Endothelial cell of umbilical vein (primary cell): ENCODE results near the gene MYCBP2. TPM values are rescaled to one million over a fixed set of nuclear protein-coding genes. Genes with fewer than 3 reads are reported as not detected.

Experiments
- BruUV-seq: library from RNA; stranded (reverse); fragments of 400-500 nt; replicated peaks from 2 replicates; lab custom pipeline; 2021; lab: Mats Ljungman, UMichigan
- CTCF ChIA-PET: fragments of 300-600, 350-600 bp; sonication (Branson Sonifier 250); formaldehyde crosslinking; loops from one replicate; lab custom pipeline; 2021; ENCODE audit warnings: antibody characterized with exemption, inconsistent platforms; lab: Charles Lee
- POLR2A ChIA-PET: fragments of 300-600, 350-600 bp; sonication (Branson Sonifier 250); formaldehyde crosslinking; loops from one replicate; lab custom pipeline; 2021; ENCODE audit warnings: antibody characterized with exemption, inconsistent platforms; lab: Charles Lee
- DNase-seq: peaks from one replicate; pipeline ENCODE4 v3.0.0-alpha.2; 2011; ENCODE audit warnings: low read depth, low spot score
- FAIRE-seq: peaks from 2 replicates; lab custom pipeline; 2011; peaks lifted over from hg19 to GRCh38; lab: Jason Lieb, UNC
- H2AFZ ChIP-seq: 2 replicates; pipeline ENCODE4 v1.6.0; 2012; ENCODE audit warnings: low read depth, low read length, control low read depth, inconsistent platforms
- H3K27ac ChIP-seq: 2 replicates; pipeline ENCODE4 v1.5.1; 2011; ENCODE audit warnings: low read depth, mild to moderate bottlenecking, control low read depth, low read length, moderate library complexity; ENCODE audit not compliant: insufficient read depth
- H3K27me3 ChIP-seq, 2 experiments: 2 replicates each; pipeline versions ENCODE4 v1.6.0 to v1.6.1; 2011; ENCODE audit warnings: low read length in 2 of 2, mixed read lengths in 1 of 2; ENCODE audit not compliant: control insufficient read depth in 2 of 2, insufficient read depth in 2 of 2
- H3K36me3 ChIP-seq, 2 experiments: 2 replicates in 1 of 2; 3 replicates in 1 of 2; pipeline ENCODE4 v1.5.1; 2011; ENCODE audit warnings: low read length in 2 of 2, mild to moderate bottlenecking in 1 of 2, moderate library complexity in 1 of 2; ENCODE audit not compliant: control insufficient read depth in 2 of 2, insufficient read depth in 2 of 2; ENCODE audit errors: extremely low read depth in 1 of 2
- H3K4me1 ChIP-seq: 3 replicates; pipeline ENCODE4 v1.5.1; 2011; ENCODE audit warnings: mild to moderate bottlenecking, low read length; ENCODE audit not compliant: control insufficient read depth, insufficient read depth; ENCODE audit errors: extremely low read depth
- H3K4me2 ChIP-seq: 2 replicates; pipeline ENCODE4 v1.6.1; 2011; ENCODE audit warnings: low read length, control low read depth, mixed read lengths; ENCODE audit not compliant: insufficient read depth
- H3K4me3 ChIP-seq, 3 experiments: fragments of 200-600 bp in 1 of 3; sonication (generic), shearing (Covaris generic) in 1 of 3; replicated peaks in 1 of 3; 2 replicates each; pipeline ENCODE4 v1.5.1; 2011 to 2016; ENCODE audit warnings: control low read depth in 3 of 3, low read length in 3 of 3, mild to moderate bottlenecking in 2 of 3, inconsistent platforms in 1 of 3, low read depth in 1 of 3, moderate library complexity in 1 of 3; ENCODE audit not compliant: insufficient read depth in 1 of 3
- H3K79me2 ChIP-seq: 2 replicates; pipeline ENCODE4 v1.6.0; 2012; ENCODE audit warnings: low read length, inconsistent platforms; ENCODE audit not compliant: control insufficient read depth, insufficient read depth
- H3K9ac ChIP-seq: replicated peaks from 2 replicates; pipeline ENCODE3; 2011; ENCODE audit warnings: low read length, control low read depth; ENCODE audit not compliant: insufficient read depth; ENCODE audit errors: extremely low read depth
- H3K9me1 ChIP-seq: replicated peaks from 3 replicates; pipeline ENCODE4 v1.6.0; 2011; ENCODE audit warnings: mild to moderate bottlenecking, low read length; ENCODE audit not compliant: control insufficient read depth, insufficient read depth; ENCODE audit errors: extremely low read depth
- H3K9me3 ChIP-seq: replicated peaks from 2 replicates; pipeline ENCODE4 v1.5.1; 2012; ENCODE audit warnings: low read length, inconsistent platforms; ENCODE audit not compliant: control insufficient read depth, insufficient read depth
- H4K20me1 ChIP-seq: replicated peaks from 2 replicates; pipeline ENCODE3; 2011; ENCODE audit warnings: mild to moderate bottlenecking, low read length; ENCODE audit not compliant: control insufficient read depth, insufficient read depth; ENCODE audit errors: extremely low read depth
- EZH2 ChIP-seq: IDR thresholded peaks from 2 replicates; pipeline ENCODE4 v1.6.1; 2012; ENCODE audit warnings: borderline replicate concordance, low read depth, mild to moderate bottlenecking, moderate library complexity, low read length, inconsistent platforms; ENCODE audit not compliant: severe bottlenecking
- FOS ChIP-seq: IDR thresholded peaks from 2 replicates; pipeline ENCODE4 v1.6.1; 2011; ENCODE audit warnings: mild to moderate bottlenecking, low read length, moderate library complexity, borderline replicate concordance; ENCODE audit not compliant: insufficient read depth
- GATA2 ChIP-seq: IDR thresholded peaks from 2 replicates; pipeline ENCODE4 v1.7.0; 2011; ENCODE audit warnings: low read depth, mild to moderate bottlenecking, moderate library complexity, mixed read lengths, low read length; ENCODE audit not compliant: insufficient read length, insufficient read depth
- JUN ChIP-seq: IDR thresholded peaks from 2 replicates; pipeline ENCODE4 v1.6.1; 2011; ENCODE audit warnings: borderline replicate concordance, low read depth; ENCODE audit not compliant: insufficient read length, insufficient read depth
- MYC ChIP-seq: IDR thresholded peaks from one replicate; pipeline ENCODE4 v1.6.1; 2011; ENCODE audit warnings: mild to moderate bottlenecking, low read depth, low read length
- POLR2A ChIP-seq: IDR thresholded peaks from 2 replicates; pipeline ENCODE4 v1.6.1; 2012; ENCODE audit warnings: low read depth, mild to moderate bottlenecking, control low read depth, low read length
- POLR2AphosphoS5 ChIP-seq: IDR thresholded peaks from 2 replicates; pipeline ENCODE4 v1.6.1; 2012; ENCODE audit warnings: low read depth, mild to moderate bottlenecking, control low read depth, low read length, moderate library complexity; ENCODE audit not compliant: insufficient read depth
- dilution Hi-C: fragments of 300-500 bp; cut with MboI; formaldehyde crosslinking; loops from one replicate; pipeline ENCODE4 v1.15.0; 2019; ENCODE audit warnings: low sequenced_read_pairs; ENCODE audit not compliant: extremely low pct_ligation_motif_present
- intact Hi-C: fragments of 100-400 bp; cut with micrococcal nuclease; formaldehyde crosslinking; loops from one replicate; pipeline ENCODE4 v1.10.0; 2022
- polyA plus RNA-seq, 4 experiments: library from polyadenylated mRNA; depleted of rRNA in 3 of 4; stranded (reverse) in 3 of 4; unstranded in 1 of 4; fragments of >200 nt; gene quantifications; 2 replicates each; pipeline versions ENCODE4 v1.2.1 to v1.2.3, GENCODE V29; 2011 to 2012; ENCODE audit warnings: missing spikeins in 1 of 4
- total RNA-seq: library from RNA; stranded (reverse); gene quantifications from 2 replicates; pipeline ENCODE4 v1.2.3, GENCODE V29; 2021
- TF ChIP-seq, protein P1 (sequence below), 2 donors: IDR thresholded peaks; 1 replicate in 1 of 2; 2 replicates in 1 of 2; pipeline ENCODE4 v1.5.1; 2011; ENCODE audit warnings: low read length in 2 of 2, mild to moderate bottlenecking in 2 of 2, moderate library complexity in 2 of 2, control low read depth in 1 of 2, inconsistent platforms in 1 of 2, low read depth in 1 of 2; ENCODE audit not compliant: insufficient read depth in 1 of 2; ENCODE audit errors: extremely low read depth in 1 of 2
- TF ChIP-seq, protein P2 (sequence below): IDR thresholded peaks from 2 replicates; pipeline ENCODE4 v1.6.1; 2011; ENCODE audit not compliant: insufficient read depth, insufficient read length

MYCBP2 gene
- total and polyA plus RNA-seq, 2 donors (not counting 3 experiments of a cell fraction or from before 2014, with no cell fraction given): 30.5 to 89.8 TPM

DNA sequence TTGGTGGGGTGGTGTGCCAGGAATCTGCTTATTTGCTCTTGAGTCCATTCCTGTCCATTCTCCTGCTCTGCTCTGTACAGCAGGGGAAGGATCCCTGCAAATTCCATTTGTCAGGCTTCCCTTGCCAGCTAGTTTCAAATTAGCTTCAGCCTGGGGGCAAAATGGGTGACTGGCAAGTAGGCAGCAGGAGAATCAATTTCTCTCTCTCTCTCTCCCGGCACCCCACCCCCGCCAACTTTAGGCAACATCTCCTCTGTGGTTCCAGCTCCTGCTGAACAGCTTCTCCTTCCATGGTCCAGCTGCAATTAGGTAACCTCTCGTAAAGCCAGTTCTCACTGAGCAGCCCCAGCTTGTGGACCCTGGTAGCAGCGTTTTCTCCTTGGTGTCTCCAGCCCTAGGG, 6.7 kb upstream of the MYCBP2 start:
- H3K4me1 ChIP-seq: peaks cover 14% of the 10 kb centered on the region
- no peaks in the 10 kb centered on the region for H4K20me1 ChIP-seq
- CTCF ChIA-PET: no interaction called here
- no peak overlapping the region for H2AFZ ChIP-seq
- intact Hi-C loops: no loop called here
- H3K9ac ChIP-seq: no peak overlapping the region
- no peak for FAIRE-seq
- dilution Hi-C loops: no loop called here
- no peaks in the 10 kb centered on the region for H3K36me3 ChIP-seq
- H3K79me2 ChIP-seq: no peaks in the 10 kb centered on the region
- no peak overlapping the region for H3K27ac ChIP-seq
- H3K4me2 ChIP-seq: no peak overlapping the region
- BruUV-seq: no TSS peak
- POLR2A ChIA-PET: no interaction called here
- H3K9me3 ChIP-seq: no peaks in the 10 kb centered on the region
- no peak overlapping the region for H3K4me3 ChIP-seq
- no peak for DNase-seq
- TF ChIP-seq POLR2AphosphoS5: no peak
- TF ChIP-seq MYC: no peak
- no peak for TF ChIP-seq JUN
- no peak for TF ChIP-seq FOS
- TF ChIP-seq, protein P1, sequence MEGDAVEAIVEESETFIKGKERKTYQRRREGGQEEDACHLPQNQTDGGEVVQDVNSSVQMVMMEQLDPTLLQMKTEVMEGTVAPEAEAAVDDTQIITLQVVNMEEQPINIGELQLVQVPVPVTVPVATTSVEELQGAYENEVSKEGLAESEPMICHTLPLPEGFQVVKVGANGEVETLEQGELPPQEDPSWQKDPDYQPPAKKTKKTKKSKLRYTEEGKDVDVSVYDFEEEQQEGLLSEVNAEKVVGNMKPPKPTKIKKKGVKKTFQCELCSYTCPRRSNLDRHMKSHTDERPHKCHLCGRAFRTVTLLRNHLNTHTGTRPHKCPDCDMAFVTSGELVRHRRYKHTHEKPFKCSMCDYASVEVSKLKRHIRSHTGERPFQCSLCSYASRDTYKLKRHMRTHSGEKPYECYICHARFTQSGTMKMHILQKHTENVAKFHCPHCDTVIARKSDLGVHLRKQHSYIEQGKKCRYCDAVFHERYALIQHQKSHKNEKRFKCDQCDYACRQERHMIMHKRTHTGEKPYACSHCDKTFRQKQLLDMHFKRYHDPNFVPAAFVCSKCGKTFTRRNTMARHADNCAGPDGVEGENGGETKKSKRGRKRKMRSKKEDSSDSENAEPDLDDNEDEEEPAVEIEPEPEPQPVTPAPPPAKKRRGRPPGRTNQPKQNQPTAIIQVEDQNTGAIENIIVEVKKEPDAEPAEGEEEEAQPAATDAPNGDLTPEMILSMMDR (IDR thresholded peaks at IDR 0.05; ENCODE audit: extremely low read depth in 1 of 2, insufficient read depth in 1 of 2, low read depth in 1 of 2, low read length in 2 of 2): no peak
- no peak for TF ChIP-seq POLR2A
- no peak for TF ChIP-seq GATA2
- no peak for TF ChIP-seq EZH2
- TF ChIP-seq, protein P2, sequence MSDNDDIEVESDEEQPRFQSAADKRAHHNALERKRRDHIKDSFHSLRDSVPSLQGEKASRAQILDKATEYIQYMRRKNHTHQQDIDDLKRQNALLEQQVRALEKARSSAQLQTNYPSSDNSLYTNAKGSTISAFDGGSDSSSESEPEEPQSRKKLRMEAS: no peak
- H3K9me1 ChIP-seq: no peaks in the 10 kb centered on the region
- peaks cover 5 to 17% of the 10 kb centered on the region in 2 experiments for H3K27me3 ChIP-seq
